T-helper 1 cell (primary cell): Measurements from ENCODE around the gene PCDHB4.
A peak's percentile ranks its signal among the peaks of the same experiment; 100 is the strongest.
"Not testable (repeated sequence)": the region's sequence is repeated elsewhere in the genome, so short reads cannot be mapped to it uniquely, and the experiment has no call there.

Experiments
- DNase-seq, 5 donors: peaks; one replicate each; pipeline ENCODE4 v3.0.0-alpha.2; 2012 to 2020
- total RNA-seq, 4 donors: gene quantifications; one replicate each; lab custom pipeline; 2026; lab: John Stamatoyannopoulos, UW

PCDHB4 gene
- 0 to 0.08 (median 0) reads per million in 4 donors for total RNA-seq

- DNase-seq, result no peak
Measured at GRCh38 chr5:141121563-141121962, at the start of gene PCDHB4. Gene PCDHB4 (plus strand): TSS chr5:141121818. CDS start chr5:141121999, 181 bp downstream.

- DNase-seq, result no peak
Measured at GRCh38 chr5:141077826-141078225, 43.8 kb upstream of the PCDHB4 start.

- no peak for DNase-seq
Measured at GRCh38 chr5:141082228-141082627, 39.4 kb upstream of the PCDHB4 start.

GRCh38 chr5:141084487-141084989, 37.1 kb upstream of the PCDHB4 start:
- peak in 3 of 5 donors; percentile 15 to 26 (median 15) for DNase-seq

- no peak for DNase-seq
Measured at GRCh38 chr5:141094481-141095262, 26.9 kb upstream of the PCDHB4 start, which contains the start of gene PCDHB2. Gene PCDHB2 (plus strand): TSS chr5:141094615. CDS start chr5:141094791, 176 bp downstream.

GRCh38 chr5:141095263-141095641, 26.4 kb upstream of the PCDHB4 start:
- DNase-seq, result no peak

- DNase-seq, result not testable (repeated sequence)
Measured at GRCh38 chr5:141096181-141096580, 25.4 kb upstream of the PCDHB4 start.

- not testable (repeated sequence) for DNase-seq
Measured at GRCh38 chr5:141096586-141096985, 25.0 kb upstream of the PCDHB4 start.

- peak in 1 of 5 donors; percentile 15 for DNase-seq
Measured at GRCh38 chr5:141100243-141100805, 21.3 kb upstream of the PCDHB4 start, which contains the start of gene PCDHB3. Gene PCDHB3 (plus strand): TSS chr5:141100473. CDS start chr5:141100650, 177 bp downstream.

- no peak for DNase-seq
Measured at GRCh38 chr5:141101059-141101458, 20.6 kb upstream of the PCDHB4 start.

- not testable (repeated sequence) for DNase-seq
Measured at GRCh38 chr5:141102070-141102469, 19.5 kb upstream of the PCDHB4 start.

GRCh38 chr5:141102471-141102870, 19.1 kb upstream of the PCDHB4 start:
- DNase-seq, result not testable (repeated sequence)

- no peak for DNase-seq
Measured at GRCh38 chr5:141105350-141105749, 16.3 kb upstream of the PCDHB4 start.

- DNase-seq, result no peak
Measured at GRCh38 chr5:141119250-141119649, 2.4 kb upstream of the PCDHB4 start.

- no peak for DNase-seq
Measured at GRCh38 chr5:141121985-141122384, 367 bp downstream of the PCDHB4 start.

- DNase-seq, result not testable (repeated sequence)
Measured at GRCh38 chr5:141123396-141124135, 1.9 kb downstream of the PCDHB4 start.

- DNase-seq, result no peak
Measured at GRCh38 chr5:141127305-141127704, 5.7 kb downstream of the PCDHB4 start.

GRCh38 chr5:141135030-141135717, 13.6 kb downstream of the PCDHB4 start, which contains the start of gene PCDHB5:
Gene PCDHB5 (plus strand): TSS chr5:141135206. CDS start chr5:141135435, 229 bp downstream.
- DNase-seq, result no peak

- no peak for DNase-seq
Measured at GRCh38 chr5:141135718-141136266, 14.2 kb downstream of the PCDHB4 start.

- not testable (repeated sequence) for DNase-seq
Measured at GRCh38 chr5:141137346-141137745, 15.7 kb downstream of the PCDHB4 start.

- DNase-seq, result no peak
Measured at GRCh38 chr5:141149812-141150211, 28.2 kb downstream of the PCDHB4 start, which contains the start of gene PCDHB6. Gene PCDHB6 (plus strand): TSS chr5:141150057. CDS start chr5:141150258, 201 bp downstream.
